ENCODE data around the gene SPATA9.

GRCh38 chr5:95686651-95687050 is 3.9 kb upstream of the SPATA9 start:
- TF ChIP-seq CTCF (IDR thresholded peaks at IDR 0.05; ENCODE audit: low read depth, low read length, missing input control) (no peak), TAF1 (conservative IDR thresholded peaks at IDR 0.05) (no peak), ATF3 (IDR thresholded peaks at IDR 0.05) (no peak), EGR1 (IDR thresholded peaks at IDR 0.05; ENCODE audit: low read depth in 2 of 2) (no peak), REST (IDR thresholded peaks at IDR 0.05) (no peak), ZBTB33 (IDR thresholded peaks at IDR 0.05) (no peak)

All from liver (tissue), 3 donors.